Lower leg skin (tissue), 4 donors: ENCODE measurements around the gene PDZRN3. TPM values are rescaled to one million over a fixed set of nuclear protein-coding genes. Genes with fewer than 3 reads are reported as not detected.

ENCODE experiments used
- DNase-seq, 2 donors: peaks; one replicate each; pipeline ENCODE4 v3.0.0-alpha.2; 2019; ENCODE audit warnings: low spot score in 2 of 2
- H3K4me3 ChIP-seq: fragments of 200-600 bp; sonication (generic); 2 replicates; pipeline ENCODE4 v1.5.1; 2017; ENCODE audit warnings: mild to moderate bottlenecking, low read depth; ENCODE audit not compliant: poor library complexity, severe bottlenecking
- CTCF ChIP-seq, 3 donors: fragments of 450-650 bp; IDR thresholded peaks; one replicate each; pipeline ENCODE4 v1.5.1; 2016; ENCODE audit warnings: antibody characterized with exemption in 3 of 3, mild to moderate bottlenecking in 3 of 3, moderate library complexity in 2 of 3
- POLR2A ChIP-seq, 2 donors: fragments of 450-650 bp; IDR thresholded peaks; one replicate each; pipeline ENCODE4 v1.6.1; 2016 to 2017; ENCODE audit warnings: antibody characterized with exemption in 2 of 2, mild to moderate bottlenecking in 1 of 2, moderate library complexity in 1 of 2
- WGBS, 2 donors: methylation state at CpG; one replicate each; pipeline ENCODE4 v1.1.5; 2018; 5-methylcytosine and 5-hydroxymethylcytosine counted together
- intact Hi-C: fragments of 100-400 bp; cut with DNase I; formaldehyde crosslinking; loops from one replicate; pipeline ENCODE4 v1.15.0; 2023; ENCODE audit warnings: low total_unique reads
- total RNA-seq, 4 donors: library from RNA; depleted of rRNA; stranded (reverse); fragments of >200 nt; gene quantifications; one replicate each; pipeline ENCODE4 v1.1.0, GENCODE V29; 2016

The PDZRN3 gene
- total RNA-seq, 4 donors from 2014 or later, result 9.7 to 29.9 (median 13.4) TPM

DNA sequence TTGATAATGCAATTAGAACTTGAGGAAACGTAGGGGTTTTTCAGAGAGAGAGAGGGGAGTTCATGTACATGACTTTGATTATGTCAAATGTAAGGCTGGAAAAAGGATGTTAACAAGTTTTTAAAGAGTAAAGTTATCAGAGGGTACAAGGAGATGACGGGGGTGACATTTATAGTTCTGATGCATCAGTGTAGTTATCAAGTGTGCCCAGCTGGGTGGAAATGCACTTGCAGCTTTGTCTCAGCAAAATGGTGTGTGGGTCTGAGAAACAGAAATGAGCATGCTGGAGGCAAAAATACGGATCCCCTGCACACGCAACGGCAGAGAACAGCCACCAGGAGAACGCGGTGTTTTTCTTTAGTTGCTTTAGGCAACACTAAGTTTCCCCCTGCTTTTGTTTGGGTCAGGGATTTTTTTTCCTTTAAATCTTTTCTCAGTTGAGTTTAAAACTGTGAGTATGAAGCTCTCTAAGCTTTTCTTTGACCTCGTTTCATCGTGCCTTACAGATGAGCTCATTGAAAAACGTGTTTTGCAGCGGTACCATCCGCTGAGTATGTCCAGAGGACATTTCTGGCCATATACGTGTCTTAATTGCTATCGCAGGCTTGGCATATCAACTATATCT lies 205.4 kb downstream of the PDZRN3 start:
- no peak for DNase-seq
- TF ChIP-seq POLR2A (IDR thresholded peaks at IDR 0.05) (no peak), CTCF (IDR thresholded peaks at IDR 0.05) (no peak)
- no peak overlapping the region for H3K4me3 ChIP-seq
- 32 to 34% methylated on average over 14 of the region's 14 CpGs for WGBS, 2 donors
- intact Hi-C loops, result no loop called here

DNA sequence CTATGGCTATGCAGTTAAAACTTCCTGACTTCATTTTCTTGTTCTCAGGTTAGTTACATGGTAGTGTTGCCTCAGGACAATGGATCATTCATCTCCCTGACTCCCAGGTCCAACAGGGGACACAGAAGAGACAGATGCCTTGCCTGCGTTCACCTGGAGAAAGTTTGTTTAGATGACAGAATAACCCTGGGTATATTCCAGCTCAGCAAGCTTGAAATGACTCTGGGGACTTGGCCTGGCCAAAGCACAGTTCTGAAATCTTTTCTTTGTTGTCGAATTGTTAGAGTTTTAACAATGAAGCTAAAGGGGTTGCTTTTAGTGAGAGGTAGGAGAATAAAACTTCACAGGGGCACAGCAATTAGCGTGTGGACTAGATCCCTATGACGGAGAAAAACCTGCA lies 206.1 kb downstream of the PDZRN3 start:
- intact Hi-C loops, result no loop called here
- H3K4me3 ChIP-seq, result no peak overlapping the region
- TF ChIP-seq POLR2A (IDR thresholded peaks at IDR 0.05) (no peak), CTCF (IDR thresholded peaks at IDR 0.05) (no peak)
- WGBS, 2 donors, result 63 to 77% methylated on average over 4 of the region's 4 CpGs
- no peak for DNase-seq

DNA sequence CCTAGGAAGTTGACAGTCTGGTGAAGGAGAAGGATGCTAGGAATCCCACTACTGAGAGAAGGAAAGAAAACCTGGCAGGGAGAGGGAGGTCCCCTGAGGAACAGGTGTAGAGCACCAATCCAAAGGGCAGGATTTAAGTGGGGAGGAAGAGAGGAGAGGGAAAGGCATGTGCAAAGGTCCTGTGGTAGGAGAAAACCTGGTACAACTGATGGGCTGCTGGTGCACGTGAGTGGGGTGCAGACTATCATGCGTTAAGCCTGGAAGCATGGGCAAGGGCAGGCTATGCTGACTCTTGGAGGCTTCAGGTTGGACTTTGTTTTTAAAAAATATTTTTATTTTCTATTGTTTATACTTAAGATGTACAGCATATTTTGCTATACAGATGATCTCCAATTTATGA lies 209.6 kb downstream of the PDZRN3 start:
- H3K4me3 ChIP-seq, result no peak overlapping the region
- DNase-seq, result no peak
- no peak for TF ChIP-seq CTCF (IDR thresholded peaks at IDR 0.05)
- no peak for TF ChIP-seq POLR2A (IDR thresholded peaks at IDR 0.05)
- WGBS, 2 donors, result 89 to 90% methylated on average over 2 of the region's 2 CpGs
- intact Hi-C loops, result no loop called here

GRCh38 chr3:73413619-73414018 lies 211.1 kb downstream of the PDZRN3 start:
- DNase-seq, result no peak
- intact Hi-C loops, result no loop called here
- 90 to 91% methylated on average over 9 of the region's 9 CpGs for WGBS, 2 donors
- no peak overlapping the region for H3K4me3 ChIP-seq
- no peak for TF ChIP-seq CTCF (IDR thresholded peaks at IDR 0.05)
- no peak for TF ChIP-seq POLR2A (IDR thresholded peaks at IDR 0.05)

DNA sequence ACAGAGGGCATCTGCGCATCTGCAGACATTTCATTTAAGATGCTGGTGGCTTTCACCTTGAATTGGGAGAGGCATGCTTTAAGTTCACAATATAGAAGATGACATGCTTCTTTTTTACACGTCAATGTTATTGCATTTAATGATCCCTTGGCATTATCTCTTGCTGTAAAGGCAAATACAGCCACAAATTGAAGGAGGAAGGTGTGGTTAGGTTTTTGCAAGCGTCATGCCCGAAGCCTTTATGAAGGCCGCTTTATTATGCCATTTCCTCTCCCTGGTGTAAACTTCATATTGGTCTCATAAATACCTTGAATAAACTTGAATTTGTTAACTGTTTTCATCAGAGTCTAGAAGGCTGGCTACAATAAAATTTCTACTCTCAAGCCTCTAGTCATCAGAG lies 212.7 kb downstream of the PDZRN3 start:
- DNase-seq, result no peak
- no peak overlapping the region for H3K4me3 ChIP-seq
- WGBS, 2 donors, result 81 to 91% methylated on average over 5 of the region's 5 CpGs
- no peak for TF ChIP-seq CTCF (IDR thresholded peaks at IDR 0.05)
- no peak for TF ChIP-seq POLR2A (IDR thresholded peaks at IDR 0.05)
- intact Hi-C loops, result no loop called here

GRCh38 chr3:73411545-73411944 lies 213.2 kb downstream of the PDZRN3 start:
- intact Hi-C loops, result no loop called here
- WGBS, 2 donors, result 85 to 90% methylated on average over 7 of the region's 7 CpGs
- H3K4me3 ChIP-seq, result no peak overlapping the region
- DNase-seq, result no peak
- TF ChIP-seq POLR2A (IDR thresholded peaks at IDR 0.05) (no peak), CTCF (IDR thresholded peaks at IDR 0.05) (no peak)
